Endodermal cell (in vitro differentiated cells): Measurements from ENCODE around the gene SCN11A. TPM values are rescaled to one million over a fixed set of nuclear protein-coding genes. Genes with fewer than 3 reads are reported as not detected.

Source experiments
- DNase-seq: peaks from one replicate; pipeline ENCODE4 v3.0.0-alpha.2; 2017
- H3K27ac ChIP-seq: 2 replicates; pipeline ENCODE4 v1.5.1; 2013; ENCODE audit warnings: mild to moderate bottlenecking, low read depth, low read length, moderate library complexity
- H3K27me3 ChIP-seq: 2 replicates; pipeline ENCODE4 v1.6.1; 2013; ENCODE audit warnings: mild to moderate bottlenecking, low read length, moderate library complexity; ENCODE audit not compliant: insufficient read depth, control insufficient read depth, poor library complexity, severe bottlenecking
- H3K36me3 ChIP-seq: 2 replicates; pipeline ENCODE4 v1.7.0; 2013; ENCODE audit warnings: mild to moderate bottlenecking, low read length, moderate library complexity; ENCODE audit not compliant: control insufficient read depth, insufficient read depth
- H3K4me1 ChIP-seq: one replicate; pipeline ENCODE4 v1.7.0; 2013; ENCODE audit warnings: low read length; ENCODE audit not compliant: control insufficient read depth, insufficient read depth
- H3K4me3 ChIP-seq: 2 replicates; pipeline ENCODE4 v1.5.1; 2013; ENCODE audit warnings: mild to moderate bottlenecking, low read length, moderate library complexity
- H3K9ac ChIP-seq: 2 replicates; pipeline ENCODE4 v1.6.1; 2013; ENCODE audit warnings: mild to moderate bottlenecking, low read length, moderate library complexity; ENCODE audit not compliant: poor library complexity, severe bottlenecking; ENCODE audit errors: extremely low read depth
- H3K9me3 ChIP-seq: 2 replicates; pipeline ENCODE4 v1.6.1; 2013; ENCODE audit warnings: mild to moderate bottlenecking, low read length, moderate library complexity; ENCODE audit not compliant: control insufficient read depth
- H3K27ac Mint-ChIP-seq: 2 replicates; pipeline ENCODE4 v1.8.0; 2020; ENCODE audit warnings: mixed read lengths
- H3K27me3 Mint-ChIP-seq: 2 replicates; pipeline ENCODE4 v1.8.0; 2021; ENCODE audit warnings: mild to moderate bottlenecking, mixed read lengths; ENCODE audit not compliant: insufficient read depth
- H3K36me3 Mint-ChIP-seq: 2 replicates; pipeline ENCODE4 v1.8.0; 2020; ENCODE audit warnings: low read depth, mixed read lengths
- H3K4me1 Mint-ChIP-seq: 2 replicates; pipeline ENCODE4 v1.8.0; 2020; ENCODE audit warnings: mixed read lengths
- H3K4me3 Mint-ChIP-seq: 2 replicates; pipeline ENCODE4 v1.8.0; 2020; ENCODE audit warnings: mild to moderate bottlenecking, moderate library complexity, mixed read lengths
- H3K9me3 Mint-ChIP-seq: 2 replicates; pipeline ENCODE4 v1.8.0; 2020; ENCODE audit warnings: mild to moderate bottlenecking, mixed read lengths
- CTCF ChIP-seq: fragments of 200-600 bp; sonication (generic); conservative IDR thresholded peaks from 2 replicates; pipeline ENCODE4 v1.5.0; 2021; ENCODE audit warnings: antibody characterized with exemption, mild to moderate bottlenecking
- WGBS, 2 experiments: methylation state at CpG; one replicate each; pipeline versions ENCODE4 v1.1.5 to v1.1.7; 2013; ENCODE audit warnings: missing lambda C conversion rate in 2 of 2, mixed read lengths in 1 of 2; ENCODE audit not compliant: insufficient coverage in 1 of 2, insufficient read length in 1 of 2; 5-methylcytosine and 5-hydroxymethylcytosine counted together
- total RNA-seq, 2 donors: library from RNA; stranded (reverse); fragmentation: NEBNext Ultra II Directional in 1 of 2; extraction: Animal tissue kit (Norgen Biotek cat#: 25700) in 1 of 2; gene quantifications; 2 replicates in 1 of 2; 3 replicates in 1 of 2; pipeline ENCODE4 v1.2.1, GENCODE V29; 2021

The SCN11A gene
- total RNA-seq, 2 donors from 2014 or later: 0.40 to 0.81 TPM

GRCh38 chr3:39088456-39088855 is 36.7 kb upstream of the SCN11A start:
- peaks cover 65% of the 10 kb centered on the region for H3K36me3 Mint-ChIP-seq
- H3K36me3 ChIP-seq: peaks cover 88% of the 10 kb centered on the region
- H3K9ac ChIP-seq: no peak overlapping the region
- H3K9me3 Mint-ChIP-seq: no peaks in the 10 kb centered on the region
- no peak overlapping the region for H3K27ac ChIP-seq
- H3K4me1 ChIP-seq: no peaks in the 10 kb centered on the region
- H3K27me3 Mint-ChIP-seq: no peaks in the 10 kb centered on the region
- TF ChIP-seq CTCF: no peak
- H3K27me3 ChIP-seq: no peaks in the 10 kb centered on the region
- no peaks in the 10 kb centered on the region for H3K4me1 Mint-ChIP-seq
- H3K4me3 Mint-ChIP-seq: no peak overlapping the region
- H3K4me3 ChIP-seq: no peak overlapping the region
- H3K9me3 ChIP-seq: no peaks in the 10 kb centered on the region
- WGBS, 2 experiments: 92 to 94% methylated on average over 3 of the region's 3 CpGs
- no peak overlapping the region for H3K27ac Mint-ChIP-seq
- no peak for DNase-seq

DNA sequence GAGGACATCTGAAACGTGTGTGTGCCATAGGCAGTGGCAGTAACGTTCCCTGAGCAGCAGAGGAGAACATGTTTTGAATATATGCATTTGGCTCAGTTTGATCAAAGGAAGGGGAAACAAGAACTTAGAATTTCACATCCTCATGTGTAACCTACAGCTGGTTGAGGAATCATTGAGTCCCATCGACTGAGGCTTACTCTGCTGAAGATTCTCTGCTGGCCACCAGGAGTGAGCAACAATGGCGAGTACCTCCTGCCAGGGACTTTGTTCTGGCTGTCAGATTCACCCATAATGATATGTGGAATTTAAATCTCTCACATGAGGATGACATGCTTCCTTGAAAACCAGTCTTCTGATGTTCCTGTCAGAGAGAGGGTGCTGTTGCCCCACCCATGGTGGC is 34.4 kb upstream of the SCN11A start:
- Histone ChIP-seq H3K9ac (no peak overlapping the region), H3K4me1 (no peaks in the 10 kb centered on the region), H3K27me3 (no peaks in the 10 kb centered on the region), H3K4me3 (no peak overlapping the region), H3K27ac (no peak overlapping the region), H3K36me3 (peaks cover 85% of the 10 kb centered on the region), H3K9me3 (no peaks in the 10 kb centered on the region)
- Mint-ChIP-seq H3K4me1 (no peaks in the 10 kb centered on the region), H3K27me3 (no peaks in the 10 kb centered on the region), H3K27ac (no peak overlapping the region), H3K9me3 (no peaks in the 10 kb centered on the region), H3K4me3 (no peak overlapping the region), H3K36me3 (peaks cover 63% of the 10 kb centered on the region)
- 87 to 95% methylated on average over 4 of the region's 4 CpGs for WGBS, 2 experiments
- peak; percentile 25 for TF ChIP-seq CTCF
- no peak for DNase-seq

DNA sequence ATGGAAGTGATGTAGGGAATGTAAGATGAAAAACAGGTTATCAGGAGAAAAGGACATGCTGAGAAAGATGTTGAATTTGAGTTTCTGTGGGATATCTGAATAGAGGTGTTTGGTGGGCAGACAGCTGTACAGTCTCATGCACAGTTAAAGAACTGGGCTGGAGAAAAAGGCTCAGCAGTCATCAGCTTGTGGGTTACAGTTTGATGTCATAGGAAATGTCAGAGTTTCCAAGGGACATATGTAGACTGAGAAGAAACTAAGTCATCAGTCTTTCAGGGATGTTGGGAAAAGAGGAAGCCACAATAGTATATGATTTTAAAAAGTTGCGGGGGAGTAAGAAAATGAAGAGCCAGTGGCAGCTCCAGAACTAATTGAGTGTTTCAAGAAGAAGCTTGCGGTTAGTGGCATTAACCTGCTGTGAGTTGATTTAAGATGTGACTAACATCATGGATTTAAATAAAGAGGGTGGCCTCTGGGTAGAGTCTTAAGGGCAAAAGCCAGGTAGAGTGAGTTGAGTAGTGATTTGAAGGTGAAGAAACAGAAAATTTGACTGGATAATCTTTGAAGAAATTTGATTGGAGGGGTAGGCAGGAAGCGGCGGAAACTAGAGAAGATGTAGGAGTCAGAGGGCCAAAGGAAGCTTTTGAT is 31.0 kb upstream of the SCN11A start:
- Mint-ChIP-seq H3K4me3 (no peak overlapping the region), H3K27me3 (no peaks in the 10 kb centered on the region), H3K27ac (peak overlapping the region; percentile 4), H3K4me1 (no peaks in the 10 kb centered on the region), H3K9me3 (no peaks in the 10 kb centered on the region), H3K36me3 (peaks cover 57% of the 10 kb centered on the region)
- Histone ChIP-seq H3K9ac (no peak overlapping the region), H3K27me3 (no peaks in the 10 kb centered on the region), H3K9me3 (no peaks in the 10 kb centered on the region), H3K36me3 (peaks cover 81% of the 10 kb centered on the region), H3K4me3 (no peak overlapping the region), H3K4me1 (no peaks in the 10 kb centered on the region), H3K27ac (no peak overlapping the region)
- DNase-seq: no peak
- TF ChIP-seq CTCF: no peak
- 97 to 98% methylated on average over 4 of the region's 4 CpGs for WGBS, 2 experiments
